Measurements from ENCODE around the gene PGM2.

GRCh38 chr4:37795581-37796195 is 30.8 kb upstream of the PGM2 start:
- TF ChIP-seq FOXM1 (IDR thresholded peaks at IDR 0.05; ENCODE audit: low read depth, low read length) (no peak), BACH1 (IDR thresholded peaks at IDR 0.05; ENCODE audit: borderline replicate concordance) (no peak), EZH2 (IDR thresholded peaks at IDR 0.05; ENCODE audit: borderline replicate concordance, control insufficient read depth, low read depth, low read length) (no peak), POLR2AphosphoS5 (IDR thresholded peaks at IDR 0.05; ENCODE audit: low read length) (no peak), CTCF (IDR thresholded peaks at IDR 0.05 in 2 of 3, conservative IDR thresholded peaks at IDR 0.05 in 1 of 3; ENCODE audit: control insufficient read depth in 2 of 3, extremely low read depth in 1 of 3, insufficient read depth in 1 of 3, low read depth in 3 of 3, low read length in 3 of 3) (no peak), ZNF274 (IDR thresholded peaks at IDR 0.05; ENCODE audit: insufficient read depth, insufficient read length) (no peak), POLR2A (IDR thresholded peaks at IDR 0.05; ENCODE audit: low read depth, low read length) (no peak), RCOR1 (conservative IDR thresholded peaks at IDR 0.05; ENCODE audit: low read depth, low read length) (no peak), GABPA (IDR thresholded peaks at IDR 0.05; ENCODE audit: low read depth) (no peak)
